ENCODE data around the gene ZNF567. TPM values are rescaled to one million over a fixed set of nuclear protein-coding genes. Genes with fewer than 3 reads are reported as not detected.

ZNF567 gene
- total and polyA plus RNA-seq, 12 donors = 3.4 to 8.2 (median 5.6) TPM

GRCh38 chr19:36750066-36750691, 62.8 kb downstream of the ZNF567 start:
- no peak for TF ChIP-seq CTCF (IDR thresholded peaks at IDR 0.05)
- TF ChIP-seq POLR2A (IDR thresholded peaks at IDR 0.05) = no peak
- Histone ChIP-seq H3K4me3 (peak overlapping the region in 1 of 4 donors; percentile 43), H3K36me3 (replicated peaks in 1 of 2) (peaks cover 0 to 5% of the 10 kb centered on the region in 2 donors), H3K27ac (no peak overlapping the region), H3K4me1 (replicated peaks in 1 of 2) (no peaks in the 10 kb centered on the region), H3K27me3 (no peaks in the 10 kb centered on the region), H3K9me3 (replicated peaks in 1 of 3) (peaks cover 0 to 99% (median 17%) of the 10 kb centered on the region in 3 donors)
- intact Hi-C loops (cut with DNase I) = no loop called here
- WGBS, 4 donors = 96 to 100% (median 98%) methylated on average over 4 of the region's 4 CpGs
- DNase-seq = no peak

Other genes starting within 250 kb of the ZNF567 start
- gene ZNF566, start 198.1 kb upstream of the ZNF567 start, total RNA-seq = 10 to 100 TPM in 7 of 9 donors, 1 to 10 TPM in 2; 7.4 to 20.9 (median 13.1) TPM
- 10 to 100 TPM in 2 of 3 donors, 1 to 10 TPM in 1; 9.5 to 12.3 (median 10.6) TPM for gene ZNF566, start 198.1 kb upstream of the ZNF567 start, polyA plus RNA-seq
- 10 to 100 TPM in 7 of 9 donors, 1 to 10 TPM in 2; 9.4 to 23.3 (median 12.0) TPM for gene ZNF260, start 159.3 kb upstream of the ZNF567 start, total RNA-seq
- 10 to 100 TPM in 1 of 3 donors, 1 to 10 TPM in 2; 2.2 to 16.5 (median 3.2) TPM for gene ZNF260, start 159.3 kb upstream of the ZNF567 start, polyA plus RNA-seq
- 10 to 100 TPM in 8 of 9 donors, 1 to 10 TPM in 1; 6.0 to 21.4 (median 17.2) TPM for gene ZNF529, start 114.3 kb upstream of the ZNF567 start, total RNA-seq
- gene ZNF529, start 114.3 kb upstream of the ZNF567 start, polyA plus RNA-seq = 10 to 100 TPM in 2 of 3 donors, 1 to 10 TPM in 1; 8.1 to 16.1 (median 14.4) TPM
- gene ZNF382, start 82.3 kb upstream of the ZNF567 start, total RNA-seq = 10 to 100 TPM in 6 of 9 donors, 1 to 10 TPM in 3; 7.3 to 20.2 (median 12.0) TPM
- 1 to 10 TPM; 2.8 to 6.5 (median 3.2) TPM for gene ZNF382, start 82.3 kb upstream of the ZNF567 start, polyA plus RNA-seq
- 10 to 100 TPM in 4 of 9 donors, 1 to 10 TPM in 5; 1.3 to 14.8 (median 9.6) TPM for gene ZNF461, start 20.8 kb upstream of the ZNF567 start, total RNA-seq
- 10 to 100 TPM in 1 of 3 donors, 1 to 10 TPM in 2; 8.7 to 10.6 (median 9.7) TPM for gene ZNF461, start 20.8 kb upstream of the ZNF567 start, polyA plus RNA-seq
- gene ZNF850, start 85.2 kb downstream of the ZNF567 start, total RNA-seq = 10 to 100 TPM in 1 of 9 donors, 1 to 10 TPM in 8; 2.0 to 11.8 (median 4.0) TPM
- gene ZNF850, start 85.2 kb downstream of the ZNF567 start, polyA plus RNA-seq = 1 to 10 TPM in 1 of 3 donors, under 1 TPM in 2; 0.34 to 1.1 (median 0.97) TPM
- gene ZNF790, start 150.8 kb downstream of the ZNF567 start, total RNA-seq = 10 to 100 TPM in 3 of 9 donors, 1 to 10 TPM in 6; 4.1 to 21.9 (median 8.8) TPM
- gene ZNF790, start 150.8 kb downstream of the ZNF567 start, polyA plus RNA-seq = 10 to 100 TPM in 1 of 3 donors, 1 to 10 TPM in 2; 2.7 to 10.3 (median 3.5) TPM
- 1 to 10 TPM; 1.1 to 7.4 (median 4.3) TPM for gene ZNF345, start 163.3 kb downstream of the ZNF567 start, total RNA-seq
- gene ZNF345, start 163.3 kb downstream of the ZNF567 start, polyA plus RNA-seq = 1 to 10 TPM; 3.2 to 5.4 (median 3.5) TPM
- gene ZNF829, start 228.7 kb downstream of the ZNF567 start, total RNA-seq = 1 to 10 TPM; 3.3 to 6.2 (median 4.2) TPM
- 1 to 10 TPM in 1 of 3 donors, under 1 TPM in 2; 0.64 to 4.3 (median 0.97) TPM for gene ZNF829, start 228.7 kb downstream of the ZNF567 start, polyA plus RNA-seq
- 10 to 100 TPM in 8 of 9 donors, 1 to 10 TPM in 1; 8.3 to 23.8 (median 17.2) TPM for gene ZNF568, start 228.7 kb downstream of the ZNF567 start, total RNA-seq
- 10 to 100 TPM in 1 of 3 donors, 1 to 10 TPM in 2; 4.5 to 12.5 (median 7.4) TPM for gene ZNF568, start 228.7 kb downstream of the ZNF567 start, polyA plus RNA-seq